ENCODE data around the gene PCGF2. TPM values are rescaled to one million over a fixed set of nuclear protein-coding genes. Genes with fewer than 3 reads are reported as not detected.

PCGF2 gene
- total RNA-seq, 2 experiments from 2014 or later = 3.4 to 4.2 TPM

GRCh38 chr17:38724337-38724988 is 23.7 kb downstream of the PCGF2 start:
- Mint-ChIP-seq H3K9me3 (no peaks in the 10 kb centered on the region), H3K36me3 (peaks cover 30% of the 10 kb centered on the region), H3K4me3 (no peak overlapping the region), H3K4me1 (ENCODE audit: low read depth) (peaks cover 64% of the 10 kb centered on the region), H3K27me3 (no peaks in the 10 kb centered on the region), H3K27ac (peak overlapping the region; percentile 60)
- ChIA-PET POLR2A (interaction anchor here (2.9 kb wide), 1 partner anchor 23 kb away, joined by 10 read pairs; no protein-coding TSS in a partner anchor), CTCF (interaction anchor here (2.6 kb wide), 1 partner anchor 11 kb away, joined by 9 read pairs; no protein-coding TSS in a partner anchor)
- DNase-seq = no peak
- intact Hi-C loops (cut with micrococcal nuclease) = no loop called here

- CTCF ChIA-PET = no interaction called here
- H3K27me3 Mint-ChIP-seq = no peaks in the 10 kb centered on the region
- H3K4me3 Mint-ChIP-seq = no peak overlapping the region
- intact Hi-C loops (cut with micrococcal nuclease) = no loop called here
- no peak for DNase-seq
- POLR2A ChIA-PET = interaction anchor here (0.7 to 1.3 kb wide), 2 partner anchors 15 to 16 kb away, joined by 3 read pairs; no protein-coding TSS in a partner anchor
- no peaks in the 10 kb centered on the region for H3K9me3 Mint-ChIP-seq
- peaks cover 37% of the 10 kb centered on the region for H3K36me3 Mint-ChIP-seq
- H3K4me1 Mint-ChIP-seq (ENCODE audit: low read depth) = peaks cover 46% of the 10 kb centered on the region
- no peak overlapping the region for H3K27ac Mint-ChIP-seq
Measured at GRCh38 chr17:38721802-38722201, 26.3 kb downstream of the PCGF2 start.

- intact Hi-C loops (cut with micrococcal nuclease) = no loop called here
- no peak overlapping the region for H3K4me3 Mint-ChIP-seq
- H3K9me3 Mint-ChIP-seq = no peaks in the 10 kb centered on the region
- H3K4me1 Mint-ChIP-seq (ENCODE audit: low read depth) = peaks cover 43% of the 10 kb centered on the region
- H3K27ac Mint-ChIP-seq = no peak overlapping the region
- H3K27me3 Mint-ChIP-seq = no peaks in the 10 kb centered on the region
- peaks cover 39% of the 10 kb centered on the region for H3K36me3 Mint-ChIP-seq
- ChIA-PET CTCF (no interaction called here), POLR2A (interaction anchor here (1.3 kb wide), 1 partner anchor 15 kb away, joined by 3 read pairs; no protein-coding TSS in a partner anchor)
- no peak for DNase-seq
Measured at GRCh38 chr17:38720941-38721340, 27.2 kb downstream of the PCGF2 start.

DNA sequence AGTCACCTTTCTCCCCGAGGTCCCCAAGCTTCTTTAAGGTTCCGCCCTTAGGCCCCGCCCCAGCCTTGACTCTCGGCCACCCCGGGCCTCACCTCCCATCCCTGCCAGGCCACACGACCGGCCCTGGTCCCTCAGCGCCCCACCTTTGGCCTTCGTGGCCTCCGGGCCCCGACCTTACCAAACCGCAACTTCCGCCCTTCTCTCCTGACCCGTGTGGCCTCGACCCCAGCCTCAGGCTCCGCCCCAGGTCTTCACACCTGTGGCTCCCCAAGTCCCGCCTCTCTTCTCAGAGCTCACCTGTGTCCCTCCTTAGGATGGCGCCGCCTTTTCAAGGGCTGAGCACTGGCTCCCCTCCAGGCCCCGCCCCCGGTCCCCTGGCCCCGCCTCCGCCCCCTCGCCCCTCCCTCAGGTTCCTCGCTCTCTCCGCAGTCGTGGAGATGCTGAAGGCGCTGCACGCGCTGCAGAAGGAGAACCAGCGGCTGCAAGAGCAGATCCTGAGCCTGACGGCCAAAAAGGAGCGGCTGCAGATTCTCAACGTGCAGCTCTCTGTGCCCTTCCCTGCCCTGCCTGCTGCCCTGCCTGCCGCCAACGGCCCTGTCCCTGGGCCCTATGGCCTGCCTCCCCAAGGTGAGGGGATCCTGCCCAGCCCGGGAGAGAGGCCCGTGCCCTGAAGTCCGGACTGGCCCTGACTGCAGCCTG is 28.0 kb downstream of the PCGF2 start:
- peaks cover 44% of the 10 kb centered on the region for H3K4me1 Mint-ChIP-seq (ENCODE audit: low read depth)
- peaks cover 45% of the 10 kb centered on the region for H3K36me3 Mint-ChIP-seq
- H3K9me3 Mint-ChIP-seq = no peaks in the 10 kb centered on the region
- no peak overlapping the region for H3K27ac Mint-ChIP-seq
- no peak overlapping the region for H3K4me3 Mint-ChIP-seq
- intact Hi-C loops (cut with micrococcal nuclease) = no loop called here
- no peaks in the 10 kb centered on the region for H3K27me3 Mint-ChIP-seq
- POLR2A ChIA-PET = no interaction called here
- CTCF ChIA-PET = interaction anchor here (1.0 to 2.0 kb wide), 2 partner anchors 15 to 43 kb away, joined by 3 to 6 read pairs; no protein-coding TSS in a partner anchor
- no peak for DNase-seq

- no peak for DNase-seq
- ChIA-PET CTCF (interaction anchor here (1.0 to 2.0 kb wide), 8 partner anchors 9 to 43 kb away, joined by 3 to 6 read pairs (median 6); no protein-coding TSS in a partner anchor), POLR2A (interaction anchor here (1.0 to 1.7 kb wide), 3 partner anchors 8 to 12 kb away, joined by 3 to 9 read pairs (median 4); no protein-coding TSS in a partner anchor)
- H3K36me3 Mint-ChIP-seq = peaks cover 47% of the 10 kb centered on the region
- H3K4me1 Mint-ChIP-seq (ENCODE audit: low read depth) = peaks cover 47% of the 10 kb centered on the region
- H3K27ac Mint-ChIP-seq = peak overlapping the region; percentile 50
- H3K4me3 Mint-ChIP-seq = no peak overlapping the region
- H3K9me3 Mint-ChIP-seq = no peaks in the 10 kb centered on the region
- intact Hi-C loops (cut with micrococcal nuclease) = no loop called here
- H3K27me3 Mint-ChIP-seq = no peaks in the 10 kb centered on the region
Measured at GRCh38 chr17:38719289-38719942, 28.7 kb downstream of the PCGF2 start.

DNA sequence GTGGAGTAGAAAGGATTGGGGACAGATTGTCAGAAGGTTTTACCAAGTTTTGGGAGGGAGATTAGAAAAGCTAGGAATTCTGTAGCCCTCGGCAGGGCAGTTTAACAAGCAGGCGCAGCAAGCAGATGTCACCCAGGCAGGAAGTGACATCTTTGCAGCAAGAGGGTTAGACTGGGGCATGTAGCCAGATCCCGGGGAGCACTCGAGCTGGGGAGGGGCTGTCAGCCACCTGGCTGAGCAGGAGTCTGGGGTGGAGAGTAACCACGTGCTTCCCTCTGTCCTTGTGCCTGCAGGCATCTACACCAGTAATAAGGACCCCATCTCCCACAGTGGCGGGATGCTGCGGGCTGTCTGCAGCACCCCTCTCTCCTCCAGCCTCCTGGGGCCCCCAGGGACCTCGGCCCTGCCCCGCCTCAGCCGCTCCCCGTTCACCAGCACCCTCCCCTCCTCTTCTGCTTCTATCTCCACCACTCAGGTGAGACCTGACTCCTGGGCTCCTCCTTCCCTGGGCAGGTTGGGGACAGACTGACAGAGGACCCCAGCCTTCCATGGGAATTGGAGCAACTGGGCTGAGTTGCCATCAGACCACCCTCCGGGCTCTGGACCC is 30.9 kb downstream of the PCGF2 start:
- Mint-ChIP-seq H3K36me3 (peaks cover 54% of the 10 kb centered on the region), H3K4me3 (no peak overlapping the region), H3K9me3 (no peaks in the 10 kb centered on the region), H3K27ac (peak overlapping the region; percentile 1), H3K4me1 (ENCODE audit: low read depth) (peaks cover 48% of the 10 kb centered on the region), H3K27me3 (no peaks in the 10 kb centered on the region)
- intact Hi-C loops (cut with micrococcal nuclease) = no loop called here
- ChIA-PET CTCF (interaction anchor here (1.1 to 2.0 kb wide), 4 partner anchors 11 to 42 kb away, joined by 3 to 11 read pairs (median 8); partner anchors contain the start of gene EPOP), POLR2A (interaction anchor here (1.5 to 3.1 kb wide), 3 partner anchors 11 to 16 kb away, joined by 4 to 34 read pairs (median 10); partner anchors contain the start of gene MLLT6)
- DNase-seq = no peak

GRCh38 chr17:38716368-38717005 is 31.6 kb downstream of the PCGF2 start:
- Mint-ChIP-seq H3K27me3 (no peaks in the 10 kb centered on the region), H3K4me1 (ENCODE audit: low read depth) (peaks cover 52% of the 10 kb centered on the region), H3K36me3 (peaks cover 57% of the 10 kb centered on the region), H3K9me3 (no peaks in the 10 kb centered on the region), H3K4me3 (no peak overlapping the region), H3K27ac (peak overlapping the region; percentile 89)
- intact Hi-C loops (cut with micrococcal nuclease) = no loop called here
- DNase-seq = no peak
- POLR2A ChIA-PET = interaction anchor here (0.5 to 3.1 kb wide), 4 partner anchors 11 to 768 kb away, joined by 4 to 34 read pairs (median 7); partner anchors contain the start of gene MLLT6
- CTCF ChIA-PET = interaction anchor here (1.1 to 2.0 kb wide), 4 partner anchors 12 to 41 kb away, joined by 3 to 11 read pairs (median 7); partner anchors contain the start of gene EPOP

DNA sequence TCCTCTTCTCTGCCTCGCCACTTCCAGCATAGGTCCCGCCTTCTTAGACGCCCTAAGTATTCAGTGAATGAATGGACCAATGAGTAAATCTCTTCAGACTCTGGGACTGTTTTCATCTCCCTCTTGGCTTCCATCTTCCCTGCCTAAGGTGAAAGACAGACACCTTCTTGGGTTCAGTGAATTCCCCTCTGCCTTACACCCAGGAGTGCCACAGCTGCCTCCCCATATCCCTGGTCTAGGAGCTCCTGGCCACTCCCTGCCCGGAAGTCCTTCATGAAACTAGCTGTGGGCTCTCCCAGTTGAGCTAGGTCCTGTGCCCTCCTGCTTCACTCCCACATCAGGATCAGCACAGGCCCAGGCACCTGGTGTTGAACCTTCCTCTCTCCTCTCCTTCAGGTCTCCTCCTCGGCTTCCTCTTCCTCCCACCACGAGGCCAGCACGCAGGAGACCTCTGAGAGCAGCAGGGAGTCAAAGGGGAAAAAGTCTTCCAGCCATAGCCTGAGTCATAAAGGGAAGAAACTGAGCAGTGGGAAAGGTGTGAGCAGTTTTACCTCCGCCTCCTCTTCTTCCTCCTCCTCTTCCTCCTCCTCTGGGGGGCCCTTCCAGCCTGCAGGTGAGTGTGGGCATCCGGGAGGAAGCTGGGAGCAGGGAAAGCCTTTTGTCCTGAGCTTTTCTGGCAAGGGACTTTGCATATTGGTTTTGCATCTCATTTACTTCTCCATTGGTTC is 32.8 kb downstream of the PCGF2 start:
- H3K36me3 Mint-ChIP-seq = peaks cover 56% of the 10 kb centered on the region
- H3K27me3 Mint-ChIP-seq = no peaks in the 10 kb centered on the region
- H3K27ac Mint-ChIP-seq = peak overlapping the region; percentile 89
- no peaks in the 10 kb centered on the region for H3K9me3 Mint-ChIP-seq
- ChIA-PET POLR2A (interaction anchor here (1.5 to 3.1 kb wide), 3 partner anchors 9 to 14 kb away, joined by 4 to 34 read pairs (median 10); partner anchors contain the start of gene MLLT6), CTCF (interaction anchor here (1.0 to 2.0 kb wide), 5 partner anchors 9 to 39 kb away, joined by 4 to 11 read pairs (median 7); no protein-coding TSS in a partner anchor)
- H3K4me1 Mint-ChIP-seq (ENCODE audit: low read depth) = peaks cover 55% of the 10 kb centered on the region
- DNase-seq = no peak
- intact Hi-C loops (cut with micrococcal nuclease) = no loop called here
- no peak overlapping the region for H3K4me3 Mint-ChIP-seq

GRCh38 chr17:38713456-38714075 is 34.6 kb downstream of the PCGF2 start:
- intact Hi-C loops (cut with micrococcal nuclease) = no loop called here
- peaks cover 61% of the 10 kb centered on the region for H3K36me3 Mint-ChIP-seq
- CTCF ChIA-PET = interaction anchor here (1.9 kb wide), 1 partner anchor 22 kb away, joined by 7 read pairs; no protein-coding TSS in a partner anchor

GRCh38 chr17:38712593-38712992 is 35.5 kb downstream of the PCGF2 start:
- intact Hi-C loops (cut with micrococcal nuclease) = no loop called here
- no peaks in the 10 kb centered on the region for H3K27me3 Mint-ChIP-seq
- no peaks in the 10 kb centered on the region for H3K9me3 Mint-ChIP-seq
- ChIA-PET CTCF (interaction anchor here (0.7 kb wide), 1 partner anchor 139 kb away, joined by 3 read pairs; no protein-coding TSS in a partner anchor), POLR2A (no interaction called here)
- H3K36me3 Mint-ChIP-seq = peaks cover 62% of the 10 kb centered on the region
- DNase-seq = no peak
- H3K27ac Mint-ChIP-seq = peak overlapping the region; percentile 18
- H3K4me3 Mint-ChIP-seq = no peak overlapping the region
- peaks cover 73% of the 10 kb centered on the region for H3K4me1 Mint-ChIP-seq (ENCODE audit: low read depth)

More at GRCh38 chr17:38713456-38714075, 34.6 kb downstream of the PCGF2 start:
- no peaks in the 10 kb centered on the region for H3K9me3 Mint-ChIP-seq
- POLR2A ChIA-PET = no interaction called here
- DNase-seq = no peak
- H3K4me1 Mint-ChIP-seq (ENCODE audit: low read depth) = peaks cover 63% of the 10 kb centered on the region
- no peak overlapping the region for H3K4me3 Mint-ChIP-seq
- H3K27me3 Mint-ChIP-seq = no peaks in the 10 kb centered on the region
- no peak overlapping the region for H3K27ac Mint-ChIP-seq
